Measurements from ENCODE around the gene WDR17.
A peak's percentile ranks its signal among the peaks of the same experiment; 100 is the strongest.

Gene WDR17

DNA sequence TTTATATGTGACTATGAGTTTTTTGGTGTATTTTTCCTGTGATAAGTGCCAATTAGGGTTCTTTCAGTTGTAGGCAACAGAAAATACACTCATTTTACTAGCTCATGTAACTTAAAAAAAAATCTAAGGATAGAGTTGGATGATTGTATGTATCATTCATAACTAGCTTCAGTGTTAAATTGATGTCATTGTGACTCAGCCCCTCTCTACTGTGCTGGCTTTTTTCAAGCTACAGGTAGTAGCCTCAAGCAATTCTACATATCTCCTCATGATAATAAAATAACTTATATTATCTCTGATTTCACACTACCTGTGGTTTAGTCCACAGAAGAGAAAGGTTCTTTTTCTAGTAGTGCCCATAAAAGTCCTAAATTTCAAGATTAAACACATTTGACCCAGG lies 11.9 kb downstream of the WDR17 start:
- Histone ChIP-seq H3K4ac (ENCODE audit: low read length) (no peak overlapping the region), H4K8ac (ENCODE audit: low read depth, low read length) (no peak overlapping the region), H3K4me1 (ENCODE audit: control insufficient read depth in 2 of 2, insufficient read depth in 1 of 2, low read depth in 1 of 2, low read length in 2 of 2) (peaks cover 0 to 1% of the 10 kb centered on the region in 2 donors), H2BK15ac (ENCODE audit: low read length) (no peak overlapping the region), H3K18ac (ENCODE audit: low read length) (no peak overlapping the region), H3K79me1 (ENCODE audit: low read depth, low read length) (no peaks in the 10 kb centered on the region), H2AFZ (ENCODE audit: low read length) (no peak overlapping the region), H4K91ac (ENCODE audit: low read depth, low read length, poor library complexity) (no peak overlapping the region), H2BK120ac (ENCODE audit: low read depth, low read length) (no peak overlapping the region), H2BK12ac (ENCODE audit: low read length) (no peak overlapping the region), H3K9ac (ENCODE audit: low read depth, low read length, poor library complexity) (no peak overlapping the region), H3K9me3 (replicated peaks in 1 of 2; ENCODE audit: control insufficient read depth in 2 of 2, insufficient read depth in 1 of 2, low read depth in 1 of 2, low read length in 2 of 2) (no peaks in the 10 kb centered on the region), H3K23ac (ENCODE audit: low read depth, low read length, poor library complexity) (no peak overlapping the region), H3K4me3 (ENCODE audit: low read length in 2 of 2) (no peak overlapping the region), H3K36me3 (replicated peaks in 1 of 2; ENCODE audit: control insufficient read depth in 2 of 2, insufficient read depth in 2 of 2, low read length in 2 of 2) (no peaks in the 10 kb centered on the region), H2BK5ac (ENCODE audit: low read length) (no peak overlapping the region), H3K4me2 (ENCODE audit: insufficient read depth, low read length, poor library complexity, severe bottlenecking) (no peak overlapping the region), H3K27me3 (ENCODE audit: control insufficient read depth in 3 of 3, insufficient read depth in 3 of 3, low read depth in 1 of 3, low read length in 3 of 3) (no peaks in the 10 kb centered on the region), H3K14ac (ENCODE audit: low read length) (no peak overlapping the region), H3K27ac (replicated peaks; ENCODE audit: low read length) (no peak overlapping the region), H2AK5ac (ENCODE audit: low read depth, low read length) (no peak overlapping the region)
- no peak for DNase-seq (ENCODE audit: low spot score)

DNA sequence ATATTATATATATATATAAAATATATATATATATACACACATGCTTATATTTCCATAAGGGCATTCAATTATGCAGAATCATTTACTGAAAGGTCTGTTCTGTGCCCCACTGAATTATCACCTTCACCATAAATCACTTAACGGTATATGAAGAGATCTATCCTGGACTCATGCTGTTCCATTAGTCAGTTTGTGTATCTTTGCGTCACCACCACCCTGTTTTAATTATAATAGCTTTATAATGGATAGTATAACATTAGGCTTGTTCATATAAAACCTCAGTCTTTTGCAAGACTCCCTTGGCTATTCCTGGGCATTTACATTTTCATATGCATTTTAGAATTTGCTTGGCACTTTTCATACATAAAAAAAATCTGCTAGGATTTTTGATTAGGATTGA lies 19.1 kb downstream of the WDR17 start:
- no peak for DNase-seq (ENCODE audit: low spot score)
- no peak overlapping the region for H3K23ac ChIP-seq (ENCODE audit: low read depth, low read length, poor library complexity)
- peaks cover 0 to 1% of the 10 kb centered on the region in 2 donors for H3K4me1 ChIP-seq (ENCODE audit: control insufficient read depth in 2 of 2, insufficient read depth in 1 of 2, low read depth in 1 of 2, low read length in 2 of 2)
- H2BK5ac ChIP-seq (ENCODE audit: low read length) = no peak overlapping the region
- no peak overlapping the region for H3K27ac ChIP-seq (replicated peaks; ENCODE audit: low read length)
- no peak overlapping the region for H3K4me2 ChIP-seq (ENCODE audit: insufficient read depth, low read length, poor library complexity, severe bottlenecking)
- H3K9ac ChIP-seq (ENCODE audit: low read depth, low read length, poor library complexity) = no peak overlapping the region
- no peak overlapping the region for H2AFZ ChIP-seq (ENCODE audit: low read length)
- WGBS, 2 donors (ENCODE audit: extremely low coverage in 2 of 2, insufficient read length in 2 of 2, insufficient replicate concordance in 1 of 2) = no CpG with 5 or more reads among the region's 2 CpGs
- peaks cover 0 to 2% (median 0%) of the 10 kb centered on the region in 3 experiments for H3K27me3 ChIP-seq (ENCODE audit: control insufficient read depth in 3 of 3, insufficient read depth in 3 of 3, low read depth in 1 of 3, low read length in 3 of 3)
- H4K91ac ChIP-seq (ENCODE audit: low read depth, low read length, poor library complexity) = no peak overlapping the region
- no peak overlapping the region for H3K4me3 ChIP-seq (ENCODE audit: low read length in 2 of 2)
- no peaks in the 10 kb centered on the region for H3K79me1 ChIP-seq (ENCODE audit: low read depth, low read length)
- no peaks in the 10 kb centered on the region for H3K36me3 ChIP-seq (replicated peaks in 1 of 2; ENCODE audit: control insufficient read depth in 2 of 2, insufficient read depth in 2 of 2, low read length in 2 of 2)
- H3K4ac ChIP-seq (ENCODE audit: low read length) = no peak overlapping the region
- H2BK120ac ChIP-seq (ENCODE audit: low read depth, low read length) = no peak overlapping the region
- peaks cover 0 to 3% of the 10 kb centered on the region in 2 donors for H3K9me3 ChIP-seq (replicated peaks in 1 of 2; ENCODE audit: control insufficient read depth in 2 of 2, insufficient read depth in 1 of 2, low read depth in 1 of 2, low read length in 2 of 2)
- no peak overlapping the region for H2AK5ac ChIP-seq (ENCODE audit: low read depth, low read length)
- H2BK15ac ChIP-seq (ENCODE audit: low read length) = no peak overlapping the region
- no peak overlapping the region for H2BK12ac ChIP-seq (ENCODE audit: low read length)
- H3K18ac ChIP-seq (ENCODE audit: low read length) = no peak overlapping the region
- H4K8ac ChIP-seq (ENCODE audit: low read depth, low read length) = no peak overlapping the region
- no peak overlapping the region for H3K14ac ChIP-seq (ENCODE audit: low read length)

DNA sequence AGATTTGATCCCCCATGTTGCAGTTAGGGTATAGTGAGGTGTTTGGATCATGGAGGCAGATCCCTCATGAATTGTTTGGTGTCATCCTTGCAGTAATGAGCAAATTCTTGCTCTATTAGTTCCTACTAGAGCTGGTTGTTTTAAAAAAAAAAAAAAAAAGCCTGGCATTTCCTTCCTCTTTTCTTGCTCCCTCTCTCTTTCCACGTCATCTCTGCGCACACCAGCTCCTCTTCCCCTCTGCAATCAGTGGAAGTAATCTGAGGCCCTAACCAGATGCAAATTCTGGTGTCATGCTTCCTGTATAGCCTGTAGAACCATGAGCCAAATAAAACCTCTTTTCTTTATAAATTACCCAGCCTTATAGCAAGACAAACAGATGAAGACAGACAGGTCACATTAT lies 24.5 kb downstream of the WDR17 start:
- Histone ChIP-seq H3K4me1 (ENCODE audit: control insufficient read depth in 2 of 2, insufficient read depth in 1 of 2, low read depth in 1 of 2, low read length in 2 of 2) (no peaks in the 10 kb centered on the region), H3K4me2 (ENCODE audit: insufficient read depth, low read length, poor library complexity, severe bottlenecking) (no peak overlapping the region), H2AK5ac (ENCODE audit: low read depth, low read length) (no peak overlapping the region), H2AFZ (ENCODE audit: low read length) (no peak overlapping the region), H2BK5ac (ENCODE audit: low read length) (no peak overlapping the region), H3K14ac (ENCODE audit: low read length) (no peak overlapping the region), H3K4ac (ENCODE audit: low read length) (no peak overlapping the region), H3K4me3 (ENCODE audit: low read length in 2 of 2) (no peak overlapping the region), H2BK12ac (ENCODE audit: low read length) (no peak overlapping the region), H2BK120ac (ENCODE audit: low read depth, low read length) (no peak overlapping the region), H4K91ac (ENCODE audit: low read depth, low read length, poor library complexity) (no peak overlapping the region), H3K27me3 (ENCODE audit: control insufficient read depth in 3 of 3, insufficient read depth in 3 of 3, low read depth in 1 of 3, low read length in 3 of 3) (peaks cover 0 to 2% (median 0%) of the 10 kb centered on the region in 3 experiments), H4K8ac (ENCODE audit: low read depth, low read length) (no peak overlapping the region), H3K27ac (replicated peaks; ENCODE audit: low read length) (no peak overlapping the region), H3K79me1 (ENCODE audit: low read depth, low read length) (no peaks in the 10 kb centered on the region), H3K18ac (ENCODE audit: low read length) (no peak overlapping the region), H3K9ac (ENCODE audit: low read depth, low read length, poor library complexity) (no peak overlapping the region), H3K36me3 (replicated peaks in 1 of 2; ENCODE audit: control insufficient read depth in 2 of 2, insufficient read depth in 2 of 2, low read length in 2 of 2) (no peaks in the 10 kb centered on the region), H2BK15ac (ENCODE audit: low read length) (no peak overlapping the region), H3K23ac (ENCODE audit: low read depth, low read length, poor library complexity) (no peak overlapping the region), H3K9me3 (replicated peaks in 1 of 2; ENCODE audit: control insufficient read depth in 2 of 2, insufficient read depth in 1 of 2, low read depth in 1 of 2, low read length in 2 of 2) (peaks cover 3 to 8% of the 10 kb centered on the region in 2 donors)
- WGBS, 2 donors (ENCODE audit: extremely low coverage in 2 of 2, insufficient read length in 2 of 2, insufficient replicate concordance in 1 of 2) = no CpG with 5 or more reads among the region's 2 CpGs
- DNase-seq (ENCODE audit: low spot score) = no peak

GRCh38 chr4:176099314-176099713 lies 33.7 kb downstream of the WDR17 start:
- Histone ChIP-seq H4K91ac (ENCODE audit: low read depth, low read length, poor library complexity) (no peak overlapping the region), H3K18ac (ENCODE audit: low read length) (no peak overlapping the region), H2BK15ac (ENCODE audit: low read length) (no peak overlapping the region), H3K9ac (ENCODE audit: low read depth, low read length, poor library complexity) (no peak overlapping the region), H2AK5ac (ENCODE audit: low read depth, low read length) (no peak overlapping the region), H3K4ac (ENCODE audit: low read length) (no peak overlapping the region), H2BK120ac (ENCODE audit: low read depth, low read length) (no peak overlapping the region), H3K4me1 (ENCODE audit: control insufficient read depth in 2 of 2, insufficient read depth in 1 of 2, low read depth in 1 of 2, low read length in 2 of 2) (peaks cover 0 to 8% of the 10 kb centered on the region in 2 donors), H3K23ac (ENCODE audit: low read depth, low read length, poor library complexity) (no peak overlapping the region), H4K8ac (ENCODE audit: low read depth, low read length) (no peak overlapping the region), H2BK12ac (ENCODE audit: low read length) (no peak overlapping the region), H2AFZ (ENCODE audit: low read length) (peak overlapping the region; percentile 56), H3K4me2 (ENCODE audit: insufficient read depth, low read length, poor library complexity, severe bottlenecking) (no peak overlapping the region), H3K27ac (replicated peaks; ENCODE audit: low read length) (no peak overlapping the region), H3K36me3 (replicated peaks in 1 of 2; ENCODE audit: control insufficient read depth in 2 of 2, insufficient read depth in 2 of 2, low read length in 2 of 2) (no peaks in the 10 kb centered on the region), H3K79me1 (ENCODE audit: low read depth, low read length) (no peaks in the 10 kb centered on the region), H3K14ac (ENCODE audit: low read length) (no peak overlapping the region), H3K27me3 (ENCODE audit: control insufficient read depth in 3 of 3, insufficient read depth in 3 of 3, low read depth in 1 of 3, low read length in 3 of 3) (no peaks in the 10 kb centered on the region), H3K9me3 (replicated peaks in 1 of 2; ENCODE audit: control insufficient read depth in 2 of 2, insufficient read depth in 1 of 2, low read depth in 1 of 2, low read length in 2 of 2) (peaks cover 0 to 7% of the 10 kb centered on the region in 2 donors), H2BK5ac (ENCODE audit: low read length) (no peak overlapping the region), H3K4me3 (ENCODE audit: low read length in 2 of 2) (no peak overlapping the region)
- WGBS, 2 donors (ENCODE audit: extremely low coverage in 2 of 2, insufficient read length in 2 of 2, insufficient replicate concordance in 1 of 2) = no CpG with 5 or more reads among the region's 2 CpGs
- no peak for DNase-seq (ENCODE audit: low spot score)
